Measurements from ENCODE around the gene NAV3. TPM values are rescaled to one million over a fixed set of nuclear protein-coding genes. Genes with fewer than 3 reads are reported as not detected.

Gene NAV3
- total RNA-seq, 5 donors from 2014 or later (not counting 1 experiment from before 2014, with no cell fraction given) = 0.26 TPM; not detected in 4

DNA sequence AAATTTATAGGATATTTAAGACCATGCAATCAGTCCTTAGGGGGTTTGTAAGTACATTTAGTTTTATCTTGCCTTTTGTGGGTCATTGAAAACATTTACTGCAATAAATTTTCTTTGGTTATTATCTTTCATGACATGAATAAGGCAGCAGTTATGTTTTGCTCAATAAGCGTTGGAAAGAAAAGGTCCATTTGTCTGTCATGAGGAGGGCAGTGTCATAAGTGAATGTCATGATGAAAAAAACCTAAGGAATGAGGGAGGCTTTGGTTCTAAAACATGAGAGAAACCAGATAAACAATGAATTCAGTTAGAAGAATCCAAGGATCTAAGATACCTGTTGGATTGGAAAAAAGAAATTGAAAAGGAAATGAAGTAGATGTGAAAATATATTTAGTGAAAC is 209.4 kb downstream of the NAV3 start:
- Histone ChIP-seq H3K9me3 (no peaks in the 10 kb centered on the region), H3K27me3 (replicated peaks in 1 of 2; ENCODE audit: control insufficient read depth in 2 of 2, extremely low read depth in 1 of 2, insufficient read depth in 2 of 2, low read length in 1 of 2) (no peaks in the 10 kb centered on the region), H3K4me3 (ENCODE audit: control insufficient read depth in 1 of 2, extremely low read depth in 1 of 2, low read length in 1 of 2) (no peak overlapping the region), H3K4me1 (ENCODE audit: control insufficient read depth in 1 of 2, extremely low read depth in 1 of 2, insufficient read depth in 2 of 2, low read length in 2 of 2) (no peaks in the 10 kb centered on the region), H3K36me3 (ENCODE audit: control insufficient read depth in 2 of 2, extremely low read depth in 1 of 2, insufficient read depth in 1 of 2, low read length in 1 of 2) (no peaks in the 10 kb centered on the region), H3K27ac (ENCODE audit: low read length) (no peak overlapping the region)
- no peak overlapping the region for H3K4me3 Mint-ChIP-seq
- ChIA-PET CTCF (no interaction called here), POLR2A (no interaction called here)
- DNase-seq = no peak
- no peaks in the 10 kb centered on the region for H3K4me1 Mint-ChIP-seq
- H3K27ac Mint-ChIP-seq = no peak overlapping the region
- no CpG with 5 or more reads among the region's 1 CpG for WGBS (ENCODE audit: insufficient coverage)
- H3K27me3 Mint-ChIP-seq = no peaks in the 10 kb centered on the region
- no peaks in the 10 kb centered on the region for H3K36me3 Mint-ChIP-seq
- H3K9me3 Mint-ChIP-seq = peaks cover 13 to 29% (median 25%) of the 10 kb centered on the region in 3 donors
- no peak for ATAC-seq (replicated peaks in 1 of 4)

GRCh38 chr12:78050790-78051189 is 220.1 kb downstream of the NAV3 start:
- Mint-ChIP-seq H3K36me3 (no peaks in the 10 kb centered on the region), H3K27me3 (no peaks in the 10 kb centered on the region), H3K4me1 (no peaks in the 10 kb centered on the region), H3K27ac (no peak overlapping the region), H3K9me3 (peaks cover 18 to 27% (median 18%) of the 10 kb centered on the region in 3 donors), H3K4me3 (no peak overlapping the region)
- POLR2A ChIA-PET = no interaction called here
- Histone ChIP-seq H3K27me3 (replicated peaks in 1 of 2; ENCODE audit: control insufficient read depth in 2 of 2, extremely low read depth in 1 of 2, insufficient read depth in 2 of 2, low read length in 1 of 2) (no peaks in the 10 kb centered on the region), H3K27ac (ENCODE audit: low read length) (no peak overlapping the region), H3K36me3 (ENCODE audit: control insufficient read depth in 2 of 2, extremely low read depth in 1 of 2, insufficient read depth in 1 of 2, low read length in 1 of 2) (no peaks in the 10 kb centered on the region), H3K4me3 (ENCODE audit: control insufficient read depth in 1 of 2, extremely low read depth in 1 of 2, low read length in 1 of 2) (no peak overlapping the region), H3K4me1 (ENCODE audit: control insufficient read depth in 1 of 2, extremely low read depth in 1 of 2, insufficient read depth in 2 of 2, low read length in 2 of 2) (no peaks in the 10 kb centered on the region), H3K9me3 (no peaks in the 10 kb centered on the region)
- 82% methylated on average over 9 of the region's 12 CpGs for WGBS (ENCODE audit: insufficient coverage)
- CTCF ChIA-PET = no interaction called here
- no peak for ATAC-seq (replicated peaks in 1 of 4)
- no peak for DNase-seq

GRCh38 chr12:78055545-78055944 is 224.9 kb downstream of the NAV3 start:
- ATAC-seq (replicated peaks in 1 of 4) (no peak), DNase-seq (no peak)
- H3K9me3 Mint-ChIP-seq = peaks cover 0 to 6% (median 2%) of the 10 kb centered on the region in 3 donors
- no peaks in the 10 kb centered on the region for H3K27me3 ChIP-seq (replicated peaks in 1 of 2; ENCODE audit: control insufficient read depth in 2 of 2, extremely low read depth in 1 of 2, insufficient read depth in 2 of 2, low read length in 1 of 2)
- ChIA-PET CTCF (no interaction called here), POLR2A (no interaction called here)
- no peak overlapping the region for H3K27ac Mint-ChIP-seq
- no peaks in the 10 kb centered on the region for H3K9me3 ChIP-seq
- H3K27ac ChIP-seq (ENCODE audit: low read length) = no peak overlapping the region
- H3K4me3 ChIP-seq (ENCODE audit: control insufficient read depth in 1 of 2, extremely low read depth in 1 of 2, low read length in 1 of 2) = no peak overlapping the region
- H3K4me1 ChIP-seq (ENCODE audit: control insufficient read depth in 1 of 2, extremely low read depth in 1 of 2, insufficient read depth in 2 of 2, low read length in 2 of 2) = no peaks in the 10 kb centered on the region
- H3K4me3 Mint-ChIP-seq = no peak overlapping the region
- no peaks in the 10 kb centered on the region for H3K36me3 Mint-ChIP-seq
- no peaks in the 10 kb centered on the region for H3K27me3 Mint-ChIP-seq
- no peaks in the 10 kb centered on the region for H3K4me1 Mint-ChIP-seq
- no peaks in the 10 kb centered on the region for H3K36me3 ChIP-seq (ENCODE audit: control insufficient read depth in 2 of 2, extremely low read depth in 1 of 2, insufficient read depth in 1 of 2, low read length in 1 of 2)

DNA sequence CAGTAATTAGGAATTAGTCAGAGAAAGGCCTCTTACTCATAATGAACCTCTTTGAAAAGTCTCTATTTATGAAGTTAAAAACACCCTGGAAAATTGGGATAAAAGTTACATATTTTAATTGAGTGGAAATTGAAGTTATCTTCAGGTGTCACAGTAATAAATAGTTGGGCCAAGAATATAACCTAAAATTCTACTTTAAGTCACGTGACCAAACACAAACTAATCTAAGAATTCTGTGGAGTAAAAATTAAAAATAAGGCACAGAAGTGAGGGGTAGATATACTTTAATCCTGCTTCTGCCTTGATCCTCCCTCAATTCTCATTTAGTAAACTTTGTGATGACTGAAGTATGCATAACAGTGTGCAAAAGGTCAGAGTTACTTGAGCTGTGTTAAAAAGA is 226.4 kb downstream of the NAV3 start:
- no peaks in the 10 kb centered on the region for H3K4me1 ChIP-seq (ENCODE audit: control insufficient read depth in 1 of 2, extremely low read depth in 1 of 2, insufficient read depth in 2 of 2, low read length in 2 of 2)
- DNase-seq = no peak
- Mint-ChIP-seq H3K9me3 (peaks cover 0 to 4% (median 0%) of the 10 kb centered on the region in 3 donors), H3K4me1 (no peaks in the 10 kb centered on the region), H3K27me3 (no peaks in the 10 kb centered on the region), H3K27ac (no peak overlapping the region), H3K4me3 (no peak overlapping the region), H3K36me3 (no peaks in the 10 kb centered on the region)
- H3K36me3 ChIP-seq (ENCODE audit: control insufficient read depth in 2 of 2, extremely low read depth in 1 of 2, insufficient read depth in 1 of 2, low read length in 1 of 2) = no peaks in the 10 kb centered on the region
- no peaks in the 10 kb centered on the region for H3K9me3 ChIP-seq
- ChIA-PET CTCF (no interaction called here), POLR2A (no interaction called here)
- H3K4me3 ChIP-seq (ENCODE audit: control insufficient read depth in 1 of 2, extremely low read depth in 1 of 2, low read length in 1 of 2) = no peak overlapping the region
- ATAC-seq (replicated peaks in 1 of 4) = no peak
- no peak overlapping the region for H3K27ac ChIP-seq (ENCODE audit: low read length)
- WGBS (ENCODE audit: insufficient coverage) = no CpG with 5 or more reads among the region's 1 CpG
- H3K27me3 ChIP-seq (replicated peaks in 1 of 2; ENCODE audit: control insufficient read depth in 2 of 2, extremely low read depth in 1 of 2, insufficient read depth in 2 of 2, low read length in 1 of 2) = no peaks in the 10 kb centered on the region

GRCh38 chr12:78060186-78060585 is 229.5 kb downstream of the NAV3 start:
- no peaks in the 10 kb centered on the region for H3K9me3 ChIP-seq
- ChIA-PET CTCF (no interaction called here), POLR2A (no interaction called here)
- Mint-ChIP-seq H3K4me1 (no peaks in the 10 kb centered on the region), H3K4me3 (no peak overlapping the region), H3K36me3 (no peaks in the 10 kb centered on the region), H3K27ac (no peak overlapping the region), H3K27me3 (no peaks in the 10 kb centered on the region), H3K9me3 (peaks cover 0 to 4% (median 3%) of the 10 kb centered on the region in 3 donors)
- H3K27ac ChIP-seq (ENCODE audit: low read length) = no peak overlapping the region
- H3K36me3 ChIP-seq (ENCODE audit: control insufficient read depth in 2 of 2, extremely low read depth in 1 of 2, insufficient read depth in 1 of 2, low read length in 1 of 2) = no peaks in the 10 kb centered on the region
- WGBS (ENCODE audit: insufficient coverage) = no CpG with 5 or more reads among the region's 1 CpG
- no peak for DNase-seq
- ATAC-seq (replicated peaks in 1 of 4) = no peak
- H3K4me3 ChIP-seq (ENCODE audit: control insufficient read depth in 1 of 2, extremely low read depth in 1 of 2, low read length in 1 of 2) = no peak overlapping the region
- H3K27me3 ChIP-seq (replicated peaks in 1 of 2; ENCODE audit: control insufficient read depth in 2 of 2, extremely low read depth in 1 of 2, insufficient read depth in 2 of 2, low read length in 1 of 2) = no peaks in the 10 kb centered on the region
- H3K4me1 ChIP-seq (ENCODE audit: control insufficient read depth in 1 of 2, extremely low read depth in 1 of 2, insufficient read depth in 2 of 2, low read length in 2 of 2) = no peaks in the 10 kb centered on the region

GRCh38 chr12:78062786-78063185 is 232.1 kb downstream of the NAV3 start:
- Mint-ChIP-seq H3K36me3 (no peaks in the 10 kb centered on the region), H3K9me3 (peaks cover 0 to 4% (median 3%) of the 10 kb centered on the region in 3 donors), H3K27ac (no peak overlapping the region), H3K4me3 (no peak overlapping the region), H3K27me3 (no peaks in the 10 kb centered on the region), H3K4me1 (no peaks in the 10 kb centered on the region)
- Histone ChIP-seq H3K9me3 (no peaks in the 10 kb centered on the region), H3K27me3 (replicated peaks in 1 of 2; ENCODE audit: control insufficient read depth in 2 of 2, extremely low read depth in 1 of 2, insufficient read depth in 2 of 2, low read length in 1 of 2) (no peaks in the 10 kb centered on the region), H3K4me1 (ENCODE audit: control insufficient read depth in 1 of 2, extremely low read depth in 1 of 2, insufficient read depth in 2 of 2, low read length in 2 of 2) (no peaks in the 10 kb centered on the region), H3K36me3 (ENCODE audit: control insufficient read depth in 2 of 2, extremely low read depth in 1 of 2, insufficient read depth in 1 of 2, low read length in 1 of 2) (no peaks in the 10 kb centered on the region), H3K27ac (ENCODE audit: low read length) (no peak overlapping the region), H3K4me3 (ENCODE audit: control insufficient read depth in 1 of 2, extremely low read depth in 1 of 2, low read length in 1 of 2) (no peak overlapping the region)
- no peak for DNase-seq
- ATAC-seq (replicated peaks in 1 of 4) = no peak
- POLR2A ChIA-PET = no interaction called here
- CTCF ChIA-PET = no interaction called here

DNA sequence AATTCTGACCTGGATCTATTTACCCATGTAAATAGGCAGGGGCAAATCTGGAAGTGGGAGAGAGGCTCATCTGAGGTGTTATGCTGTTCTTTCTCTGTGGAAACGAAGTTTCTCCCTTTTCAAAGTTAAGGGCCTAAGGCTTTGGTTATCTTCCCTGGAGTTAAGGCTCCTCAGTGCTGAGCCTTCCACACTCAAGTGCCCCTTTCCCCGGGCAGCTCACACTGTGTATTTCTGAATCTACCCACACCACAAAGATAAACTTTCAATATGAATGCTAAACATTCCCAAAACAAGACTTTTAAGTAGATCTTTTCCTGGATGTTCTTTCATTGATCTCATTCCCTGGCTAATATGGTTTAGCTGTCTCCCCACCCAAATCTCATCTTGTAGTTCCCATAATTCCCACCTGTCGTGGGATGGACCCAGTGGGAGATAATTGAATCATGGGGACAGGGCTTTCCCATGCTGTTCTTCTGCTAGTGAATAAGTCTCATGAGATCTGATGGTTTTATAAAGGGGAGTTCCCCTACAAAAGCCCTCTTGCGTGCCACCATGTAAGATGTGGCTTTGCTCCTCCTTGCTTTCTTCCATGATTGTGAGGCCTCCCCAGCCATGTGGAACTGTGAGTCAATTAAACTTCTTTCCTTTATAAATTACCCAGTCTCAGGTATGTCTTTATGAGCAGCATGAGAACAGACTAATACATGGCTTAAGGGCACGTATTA is 251.1 kb downstream of the NAV3 start:
- H3K36me3 Mint-ChIP-seq = no peaks in the 10 kb centered on the region
- H3K9me3 Mint-ChIP-seq = peaks cover 0 to 4% (median 3%) of the 10 kb centered on the region in 3 donors
- no peaks in the 10 kb centered on the region for H3K27me3 ChIP-seq (replicated peaks in 1 of 2; ENCODE audit: control insufficient read depth in 2 of 2, extremely low read depth in 1 of 2, insufficient read depth in 2 of 2, low read length in 1 of 2)
- no peaks in the 10 kb centered on the region for H3K36me3 ChIP-seq (ENCODE audit: control insufficient read depth in 2 of 2, extremely low read depth in 1 of 2, insufficient read depth in 1 of 2, low read length in 1 of 2)
- H3K27me3 Mint-ChIP-seq = no peaks in the 10 kb centered on the region
- no peak overlapping the region for H3K27ac Mint-ChIP-seq
- no peaks in the 10 kb centered on the region for H3K4me1 Mint-ChIP-seq
- no peak overlapping the region for H3K4me3 Mint-ChIP-seq
- CTCF ChIA-PET = no interaction called here
- DNase-seq (no peak), ATAC-seq (replicated peaks in 1 of 4) (no peak)
- H3K9me3 ChIP-seq = no peaks in the 10 kb centered on the region
- no peak overlapping the region for H3K4me3 ChIP-seq (ENCODE audit: control insufficient read depth in 1 of 2, extremely low read depth in 1 of 2, low read length in 1 of 2)
- no peak overlapping the region for H3K27ac ChIP-seq (ENCODE audit: low read length)
- POLR2A ChIA-PET = no interaction called here
- no peaks in the 10 kb centered on the region for H3K4me1 ChIP-seq (ENCODE audit: control insufficient read depth in 1 of 2, extremely low read depth in 1 of 2, insufficient read depth in 2 of 2, low read length in 2 of 2)
- 45% methylated on average over 2 of the region's 5 CpGs for WGBS (ENCODE audit: insufficient coverage)
